DOHH2 (cell line): ENCODE results near the gene NCOR2.

Experiments used
- CTCF ChIP-seq: fragments of 200-600 bp; sonication (generic); IDR thresholded peaks from one replicate; pipeline ENCODE4 v1.5.1; 2014; ENCODE audit warnings: antibody characterized with exemption, mild to moderate bottlenecking, low read depth, low read length; ENCODE audit not compliant: poor library complexity, severe bottlenecking
- EZH2phosphoT487 ChIP-seq: fragments of 200-600 bp; sonication (generic); IDR thresholded peaks from 2 replicates; pipeline ENCODE4 v1.6.1; 2017; ENCODE audit warnings: borderline replicate concordance, mild to moderate bottlenecking, antibody characterized with exemption, low read length, moderate library complexity, mixed read lengths

GRCh38 chr12:124554429-124555029, 12.9 kb downstream of the NCOR2 start:
- TF ChIP-seq CTCF = no peak
- TF ChIP-seq EZH2phosphoT487 = no peak
